Gastroesophageal sphincter (tissue), 4 donors: ENCODE results near the gene METTL18. TPM values are rescaled to one million over a fixed set of nuclear protein-coding genes. Genes with fewer than 3 reads are reported as not detected.
"Not testable (repeated sequence)": the region's sequence is repeated elsewhere in the genome, so short reads cannot be mapped to it uniquely, and the experiment has no call there.

Experiments
- ATAC-seq: fragments of 150-250 bp; one replicate; pipeline ENCODE4 v1.9.1; 2016; ENCODE audit warnings: mild to moderate bottlenecking, moderate library complexity
- H3K27ac ChIP-seq, 4 donors: fragments of 200-600 bp; sonication (generic) in 3 of 4; 1 replicate in 3 of 4; 2 replicates in 1 of 4; pipeline ENCODE4 v1.5.1; 2016 to 2019
- H3K27me3 ChIP-seq: fragments of 200-600 bp; sonication (generic); one replicate; pipeline ENCODE4 v1.5.1; 2019
- H3K36me3 ChIP-seq, 2 donors: fragments of 200-600 bp; sonication (generic); one replicate each; pipeline ENCODE4 v1.5.1; 2019; ENCODE audit warnings: control low read depth in 1 of 2
- H3K4me1 ChIP-seq, 3 donors: fragments of 200-600 bp; sonication (generic); 1 replicate in 2 of 3; 2 replicates in 1 of 3; pipeline ENCODE4 v1.5.1; 2016 to 2019; ENCODE audit warnings: control low read depth in 2 of 3
- H3K4me3 ChIP-seq, 2 donors: fragments of 200-600 bp; sonication (generic); one replicate each; pipeline ENCODE4 v1.5.1; 2019; ENCODE audit warnings: mild to moderate bottlenecking in 1 of 2, moderate library complexity in 1 of 2
- H3K9me3 ChIP-seq, 3 donors: fragments of 200-600 bp; sonication (generic); one replicate each; pipeline ENCODE4 v1.5.1; 2017 to 2019; ENCODE audit warnings: control low read depth in 2 of 3
- CTCF ChIP-seq, 4 experiments: fragments of 200-600 bp in 2 of 4; fragments of 450-650 bp in 2 of 4; sonication (generic) in 1 of 4; IDR thresholded peaks; one replicate each; pipeline ENCODE4 v1.5.1; 2017 to 2019; ENCODE audit warnings: antibody characterized with exemption in 4 of 4, mild to moderate bottlenecking in 2 of 4, moderate library complexity in 2 of 4
- EP300 ChIP-seq: sonication (generic); formaldehyde crosslinking; IDR thresholded peaks from one replicate; pipeline ENCODE4 v1.6.1; 2017; ENCODE audit warnings: antibody characterized with exemption, mild to moderate bottlenecking
- POLR2A ChIP-seq, 2 donors: fragments of 450-650 bp; IDR thresholded peaks; one replicate each; pipeline ENCODE4 v1.6.1; 2017; ENCODE audit warnings: antibody characterized with exemption in 2 of 2, mild to moderate bottlenecking in 2 of 2, moderate library complexity in 1 of 2
- POLR2AphosphoS5 ChIP-seq: sonication (generic); formaldehyde crosslinking; IDR thresholded peaks from one replicate; pipeline ENCODE4 v1.6.1; 2017; ENCODE audit warnings: antibody characterized with exemption
- WGBS, 2 donors: methylation state at CpG; one replicate each; pipeline ENCODE4 v1.1.5; 2018; ENCODE audit warnings: low coverage in 1 of 2; 5-methylcytosine and 5-hydroxymethylcytosine counted together
- total RNA-seq, 4 donors: library from RNA; depleted of rRNA; stranded (reverse); fragments of >200 nt; gene quantifications; one replicate each; pipeline ENCODE4 v1.1.0, GENCODE V29; 2016

The METTL18 gene
- total RNA-seq, 4 donors from 2014 or later = 3.9 to 8.8 (median 6.1) TPM

DNA sequence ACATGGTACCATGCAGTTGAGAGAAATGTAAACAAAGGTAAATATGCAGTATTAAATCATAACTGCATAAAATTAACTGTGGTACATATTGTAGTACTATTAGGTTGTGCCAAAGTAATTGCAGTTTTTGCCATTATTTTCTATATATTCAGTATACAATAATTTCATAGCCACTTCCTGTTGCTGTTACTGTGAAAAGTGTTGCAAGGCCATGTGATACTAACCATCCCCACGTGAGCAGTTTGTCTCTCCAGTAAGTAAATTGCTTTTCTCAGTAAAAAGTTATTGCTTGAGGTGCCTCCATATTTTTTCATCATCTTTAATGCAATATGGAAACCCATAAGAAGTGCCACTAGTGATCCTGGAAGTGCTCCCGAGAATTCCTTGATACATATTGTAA is 19.6 kb upstream of the METTL18 start:
- no peak for ATAC-seq
- Histone ChIP-seq H3K27me3 (no peaks in the 10 kb centered on the region), H3K4me1 (no peaks in the 10 kb centered on the region), H3K27ac (no peak overlapping the region), H3K4me3 (no peak overlapping the region), H3K36me3 (peaks cover 0 to 20% of the 10 kb centered on the region in 2 donors), H3K9me3 (no peaks in the 10 kb centered on the region)
- WGBS, 2 donors = 54 to 75% methylated on average over 2 of the region's 2 CpGs
- TF ChIP-seq POLR2AphosphoS5 = no peak
- no peak for TF ChIP-seq EP300
- no peak for TF ChIP-seq CTCF (IDR thresholded peaks at IDR 0.05)
- TF ChIP-seq POLR2A (IDR thresholded peaks at IDR 0.05) = no peak

- H3K4me1 ChIP-seq = no peaks in the 10 kb centered on the region
- peaks cover 0 to 39% of the 10 kb centered on the region in 2 donors for H3K36me3 ChIP-seq
- no peak overlapping the region for H3K27ac ChIP-seq
- no peak overlapping the region for H3K4me3 ChIP-seq
- no peaks in the 10 kb centered on the region for H3K9me3 ChIP-seq
- ATAC-seq = no peak
- H3K27me3 ChIP-seq = no peaks in the 10 kb centered on the region
- 86 to 90% methylated on average over 2 of the region's 2 CpGs for WGBS, 2 donors
- TF ChIP-seq EP300 (no peak), CTCF (IDR thresholded peaks at IDR 0.05) (no peak), POLR2A (IDR thresholded peaks at IDR 0.05) (no peak), POLR2AphosphoS5 (no peak)
These were observed 17.4 kb upstream of the METTL18 start for GRCh38 chr1:169812131-169812530.

- H3K4me1 ChIP-seq, H3K4me3 ChIP-seq, H3K27ac ChIP-seq, H3K27me3 ChIP-seq, ATAC-seq, H3K9me3 ChIP-seq: not testable (repeated sequence)
- peaks cover 0 to 45% of the 10 kb centered on the region in 2 donors for H3K36me3 ChIP-seq
These were observed 16.8 kb upstream of the METTL18 start for GRCh38 chr1:169811418-169812035.

DNA sequence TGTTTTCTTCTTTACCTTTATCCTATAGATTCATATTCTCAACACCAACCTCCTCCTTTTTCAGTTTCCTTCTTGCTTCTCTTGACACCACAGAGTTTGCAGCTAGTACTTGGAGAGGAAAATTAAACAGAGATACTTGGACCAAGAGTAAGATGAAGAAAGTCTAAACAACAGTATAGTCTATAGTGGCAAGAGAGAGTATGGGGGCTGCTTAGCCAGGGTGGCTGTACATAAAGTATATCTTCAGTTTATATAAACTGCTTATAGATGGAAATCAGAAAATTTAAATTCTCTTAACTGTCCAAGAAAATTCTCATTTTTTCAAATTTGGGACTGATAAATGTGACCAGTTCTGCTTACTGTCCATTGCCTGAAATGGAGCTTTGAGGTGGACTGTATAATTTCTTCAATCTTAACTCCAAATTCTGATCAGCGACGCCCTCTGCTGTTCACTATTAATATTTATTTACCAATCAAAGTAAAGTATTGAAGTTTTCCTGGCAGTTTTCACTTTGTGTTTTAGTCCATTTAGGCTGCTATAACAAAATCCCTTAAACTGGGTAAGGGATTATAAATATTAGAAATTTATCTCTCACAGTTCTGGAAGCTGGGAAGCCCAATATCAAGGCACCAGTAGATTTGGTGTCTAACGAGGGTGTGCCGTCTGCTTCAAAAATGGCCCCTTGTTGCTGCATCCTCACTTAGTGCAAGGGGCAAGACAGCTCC is 14.8 kb upstream of the METTL18 start:
- Histone ChIP-seq H3K4me1 (no peaks in the 10 kb centered on the region), H3K27me3 (no peaks in the 10 kb centered on the region), H3K9me3 (no peaks in the 10 kb centered on the region), H3K27ac (no peak overlapping the region), H3K36me3 (peaks cover 0 to 60% of the 10 kb centered on the region in 2 donors), H3K4me3 (no peak overlapping the region)
- 21 to 59% methylated on average over 2 to 4 of the region's 4 CpGs for WGBS, 2 donors
- ATAC-seq = no peak
- TF ChIP-seq POLR2AphosphoS5 (no peak), EP300 (no peak), CTCF (IDR thresholded peaks at IDR 0.05) (peak; percentile 21 to 43 (median 36))

DNA sequence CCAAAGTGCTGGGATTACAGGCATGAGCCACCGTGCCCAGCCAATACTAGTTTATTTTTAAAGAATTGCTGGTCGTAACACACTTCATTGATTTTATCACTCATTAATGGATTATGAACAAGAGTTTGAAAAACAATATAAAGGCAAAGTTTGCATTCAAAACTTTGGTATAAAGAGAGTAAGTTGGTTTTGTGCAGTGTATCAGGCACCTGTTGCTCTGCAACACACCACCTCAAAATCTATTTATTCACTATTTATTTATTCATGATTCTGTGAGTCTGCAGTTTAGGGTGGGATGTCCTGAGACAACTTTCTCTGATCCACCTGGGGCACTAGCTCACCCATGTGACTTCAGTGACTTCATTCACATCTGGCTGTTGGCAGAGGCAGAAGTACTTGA is 10.2 kb upstream of the METTL18 start:
- no peak for TF ChIP-seq POLR2AphosphoS5
- TF ChIP-seq POLR2A (IDR thresholded peaks at IDR 0.05) = no peak
- TF ChIP-seq CTCF (IDR thresholded peaks at IDR 0.05) = no peak
- TF ChIP-seq EP300 = no peak
- H3K4me1 ChIP-seq = no peaks in the 10 kb centered on the region

More for the DNA sequence above, 10.2 kb upstream of the METTL18 start:
- Histone ChIP-seq H3K9me3 (no peaks in the 10 kb centered on the region), H3K27me3 (no peaks in the 10 kb centered on the region), H3K4me3 (no peak overlapping the region), H3K27ac (no peak overlapping the region), H3K36me3 (peaks cover 0 to 62% of the 10 kb centered on the region in 2 donors)
- no peak for ATAC-seq
- 90 to 100% methylated on average over 1 to 2 of the region's 2 CpGs for WGBS, 2 donors
